Ectodermal cell (in vitro differentiated cells): Measurements from ENCODE around the gene TAPBP.
"Not testable (repeated sequence)": the region's sequence is repeated elsewhere in the genome, so short reads cannot be mapped to it uniquely, and the experiment has no call there.

Source experiments
- H3K27ac ChIP-seq: 2 replicates; pipeline ENCODE4 v1.7.0; 2013; ENCODE audit warnings: mild to moderate bottlenecking, low read depth, low read length; ENCODE audit not compliant: insufficient read depth, poor library complexity, severe bottlenecking
- H3K27me3 ChIP-seq: 2 replicates; pipeline ENCODE4 v1.7.0; 2013; ENCODE audit warnings: mild to moderate bottlenecking, low read length; ENCODE audit not compliant: insufficient read depth, control insufficient read depth, poor library complexity, severe bottlenecking
- H3K36me3 ChIP-seq: one replicate; pipeline ENCODE4 v1.7.0; 2013; ENCODE audit warnings: low read length; ENCODE audit not compliant: control insufficient read depth, insufficient read depth
- H3K4me1 ChIP-seq: one replicate; pipeline ENCODE4 v1.7.0; 2013; ENCODE audit warnings: low read length; ENCODE audit not compliant: control insufficient read depth, insufficient read depth
- H3K4me3 ChIP-seq: 2 replicates; pipeline ENCODE4 v1.7.0; 2013; ENCODE audit warnings: low read depth, low read length, control low read depth; ENCODE audit not compliant: insufficient read depth
- H3K9me3 ChIP-seq: 2 replicates; pipeline ENCODE4 v1.7.0; 2013; ENCODE audit warnings: mild to moderate bottlenecking, low read length, moderate library complexity; ENCODE audit not compliant: control insufficient read depth
- WGBS, 2 experiments: methylation state at CpG; one replicate each; pipeline ENCODE4 v1.1.7; 2013; ENCODE audit warnings: missing lambda C conversion rate in 2 of 2; 5-methylcytosine and 5-hydroxymethylcytosine counted together

The TAPBP gene

GRCh38 chr6:33271117-33271467 lies 42.8 kb downstream of the TAPBP start:
- H3K36me3 ChIP-seq = peaks cover 48% of the 10 kb centered on the region
- no peaks in the 10 kb centered on the region for H3K27me3 ChIP-seq
- peak overlapping the region; percentile 90 for H3K27ac ChIP-seq
- H3K4me1 ChIP-seq = peaks cover 26% of the 10 kb centered on the region
- H3K4me3 ChIP-seq = peak overlapping the region; percentile 99
- no peaks in the 10 kb centered on the region for H3K9me3 ChIP-seq
- WGBS, 2 experiments = 1 to 6% methylated on average over 7 of the region's 7 CpGs

GRCh38 chr6:33264015-33264414 lies 49.9 kb downstream of the TAPBP start:
- H3K4me1 ChIP-seq = no peaks in the 10 kb centered on the region
- H3K9me3 ChIP-seq = no peaks in the 10 kb centered on the region
- no peaks in the 10 kb centered on the region for H3K27me3 ChIP-seq
- H3K4me3 ChIP-seq = no peak overlapping the region
- 93 to 95% methylated on average over 7 of the region's 7 CpGs for WGBS, 2 experiments
- H3K27ac ChIP-seq = no peak overlapping the region
- peaks cover 29% of the 10 kb centered on the region for H3K36me3 ChIP-seq

DNA sequence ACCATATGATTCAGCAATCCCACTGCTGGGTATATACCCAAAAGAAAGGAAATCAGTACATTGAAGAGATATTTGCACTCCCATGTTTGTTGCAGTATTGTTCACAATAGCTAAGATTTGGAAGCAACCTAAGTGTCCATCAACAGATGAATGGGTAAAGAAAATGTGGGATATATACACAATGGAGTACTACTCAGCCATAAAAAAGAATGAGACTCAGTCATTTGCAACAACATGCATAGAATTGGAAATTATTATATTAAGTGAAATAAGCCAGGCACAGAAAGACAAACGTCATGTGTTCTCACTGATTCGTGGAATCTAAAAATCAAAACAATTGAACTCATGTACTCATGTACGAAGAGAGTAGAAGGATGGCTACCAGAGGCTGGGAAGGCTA lies 51.4 kb downstream of the TAPBP start:
- 83 to 84% methylated on average over 3 of the region's 3 CpGs for WGBS, 2 experiments
- not testable (repeated sequence) for H3K27ac ChIP-seq
- H3K36me3 ChIP-seq = peaks cover 25% of the 10 kb centered on the region

DNA sequence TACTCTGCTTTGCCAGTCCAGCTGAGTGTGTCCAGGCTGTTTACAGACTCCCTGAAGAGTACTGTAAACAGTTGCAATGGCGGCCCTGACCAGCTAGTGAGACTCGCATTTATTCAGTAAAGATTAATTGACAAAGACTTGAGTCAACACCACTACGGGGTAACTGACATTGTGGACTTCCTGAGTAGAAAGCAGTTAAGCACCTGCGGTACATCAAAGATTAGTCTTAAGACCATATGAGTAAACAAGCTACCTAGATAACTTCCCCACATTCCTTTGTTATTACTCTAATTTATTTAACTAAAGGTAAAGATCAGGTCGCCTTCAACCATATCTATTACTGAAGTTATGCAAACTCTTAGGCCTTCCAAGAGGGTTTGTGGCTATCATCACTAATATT lies 54.8 kb downstream of the TAPBP start:
- Histone ChIP-seq H3K9me3 (no peaks in the 10 kb centered on the region), H3K4me3 (no peak overlapping the region), H3K27ac (no peak overlapping the region), H3K27me3 (no peaks in the 10 kb centered on the region), H3K36me3 (peaks cover 9% of the 10 kb centered on the region), H3K4me1 (no peaks in the 10 kb centered on the region)
- 93 to 96% methylated on average over 5 of the region's 5 CpGs for WGBS, 2 experiments

More for the DNA sequence above, 51.4 kb downstream of the TAPBP start:
- H3K27me3 ChIP-seq, H3K4me3 ChIP-seq, H3K4me1 ChIP-seq, H3K9me3 ChIP-seq: not testable (repeated sequence)

DNA sequence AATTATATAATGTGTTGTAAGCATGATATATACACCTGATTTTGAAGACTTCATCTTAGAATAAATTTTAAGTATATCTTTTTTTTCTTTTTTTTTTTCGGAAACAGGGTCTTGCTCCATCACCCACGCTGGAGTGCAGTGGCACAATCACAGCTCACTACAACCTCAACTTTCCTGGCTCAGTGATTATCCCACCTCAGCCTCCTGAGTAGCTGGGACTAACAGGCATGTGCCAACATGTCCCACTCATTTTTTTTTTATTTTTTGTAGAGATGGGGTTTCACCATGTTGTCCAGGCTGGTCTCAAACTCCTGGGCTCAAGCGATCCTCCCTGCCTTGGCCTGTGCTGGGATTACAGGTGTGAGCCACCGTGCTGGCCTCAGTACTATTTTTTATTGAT lies 59.3 kb downstream of the TAPBP start:
- Histone ChIP-seq H3K27me3 (no peaks in the 10 kb centered on the region), H3K4me1 (peaks cover 4% of the 10 kb centered on the region), H3K4me3 (no peak overlapping the region), H3K27ac (no peak overlapping the region), H3K9me3 (no peaks in the 10 kb centered on the region), H3K36me3 (peaks cover 9% of the 10 kb centered on the region)
- 90 to 94% methylated on average over 3 to 4 of the region's 4 CpGs for WGBS, 2 experiments

DNA sequence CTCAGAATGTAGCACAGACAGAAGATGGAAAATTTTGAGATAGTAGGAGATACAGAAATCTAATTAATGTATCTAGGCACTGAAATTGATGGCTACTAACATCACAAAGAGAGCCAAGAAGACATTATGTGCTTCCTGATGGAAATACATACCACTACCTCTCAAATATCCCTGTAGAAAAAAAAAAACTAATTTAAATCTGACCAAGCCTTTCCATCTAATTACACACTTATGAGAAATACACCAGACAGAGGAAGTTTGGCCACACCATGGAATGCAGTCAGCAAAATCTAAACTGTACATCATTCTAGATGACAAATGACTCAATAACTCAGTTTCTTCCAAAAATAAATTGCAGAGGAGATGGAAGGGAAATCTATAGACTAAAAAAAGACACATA lies 61.1 kb downstream of the TAPBP start:
- H3K27ac ChIP-seq = no peak overlapping the region
- peaks cover 11% of the 10 kb centered on the region for H3K27me3 ChIP-seq
- no peaks in the 10 kb centered on the region for H3K36me3 ChIP-seq
- peaks cover 8% of the 10 kb centered on the region for H3K4me1 ChIP-seq
- H3K9me3 ChIP-seq = no peaks in the 10 kb centered on the region
- no peak overlapping the region for H3K4me3 ChIP-seq

DNA sequence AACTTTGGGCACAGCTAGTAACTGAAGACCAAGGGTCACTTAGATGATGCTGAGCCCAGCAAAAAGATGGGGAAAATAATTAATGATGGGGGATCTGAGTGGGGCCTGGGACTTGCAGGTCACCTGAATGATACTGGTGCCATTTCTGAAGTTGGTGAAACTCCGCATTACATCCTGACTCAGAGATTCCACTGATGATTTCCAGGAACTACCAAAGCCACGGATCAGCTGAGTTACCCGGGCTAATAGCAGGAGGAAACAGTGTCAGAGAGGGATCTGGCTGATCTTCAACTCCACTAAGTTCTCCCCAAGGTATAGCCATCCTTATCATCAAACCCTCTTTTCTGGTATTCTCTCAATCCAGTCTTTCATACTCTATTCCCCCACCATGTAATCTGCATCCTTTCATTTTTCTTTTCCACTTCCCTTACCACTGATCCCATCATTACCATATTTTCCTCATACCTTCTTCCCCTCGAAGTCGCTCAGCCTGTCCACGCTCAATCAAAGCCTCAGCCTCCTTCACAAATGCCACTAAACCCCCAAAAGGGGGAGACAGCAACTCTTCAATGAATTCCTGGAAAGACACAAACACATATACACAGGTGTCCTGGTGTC lies 62.4 kb downstream of the TAPBP start:
- WGBS, 2 experiments = 92 to 93% methylated on average over 6 of the region's 6 CpGs
- H3K4me1 ChIP-seq = peaks cover 8% of the 10 kb centered on the region

GRCh38 chr6:33250731-33251130 lies 63.1 kb downstream of the TAPBP start:
- Histone ChIP-seq H3K4me3 (no peak overlapping the region), H3K36me3 (no peaks in the 10 kb centered on the region), H3K27me3 (peaks cover 27% of the 10 kb centered on the region), H3K27ac (no peak overlapping the region), H3K4me1 (peaks cover 8% of the 10 kb centered on the region), H3K9me3 (no peaks in the 10 kb centered on the region)
- WGBS, 2 experiments = 95 to 97% methylated on average over 13 of the region's 13 CpGs

More for the DNA sequence above, 62.4 kb downstream of the TAPBP start:
- Histone ChIP-seq H3K27ac (no peak overlapping the region), H3K27me3 (peaks cover 21% of the 10 kb centered on the region), H3K36me3 (no peaks in the 10 kb centered on the region), H3K9me3 (no peaks in the 10 kb centered on the region), H3K4me3 (no peak overlapping the region)

- 47% methylated on average over 15 of the region's 15 CpGs for WGBS, 2 experiments
- peak overlapping the region; percentile 65 for H3K27ac ChIP-seq
- peaks cover 27% of the 10 kb centered on the region for H3K27me3 ChIP-seq
Observed at GRCh38 chr6:33249732-33250630, 63.9 kb downstream of the TAPBP start.

More at GRCh38 chr6:33249732-33250630, 63.9 kb downstream of the TAPBP start:
- Histone ChIP-seq H3K36me3 (no peaks in the 10 kb centered on the region), H3K9me3 (no peaks in the 10 kb centered on the region), H3K4me3 (peak overlapping the region; percentile 39), H3K4me1 (peaks cover 8% of the 10 kb centered on the region)
